A549 (cell line): ENCODE measurements around the gene RASA1.

Experiments used
- BHLHE40 ChIP-seq: IDR thresholded peaks from 2 replicates; pipeline ENCODE4 v1.6.1; 2012; ENCODE audit warnings: low read depth, low read length, inconsistent platforms
- CHD2 ChIP-seq: fragments of 150-350 bp; IDR thresholded peaks from 2 replicates; pipeline ENCODE4 v1.6.1; 2014; ENCODE audit warnings: low read length; ENCODE audit not compliant: partially characterized antibody
- CTCF ChIP-seq: fragments of >200 bp; sonication (Bioruptor Twin); formaldehyde crosslinking; IDR thresholded peaks from 3 replicates; pipeline ENCODE4 v1.5.1; 2016
- HDAC2 ChIP-seq: fragments of 200-600 bp; sonication (generic); IDR thresholded peaks from 2 replicates; pipeline ENCODE4 v1.6.1; 2016
- HMGXB4 ChIP-seq: fragments of 250-450 bp; sonication (Bioruptor Pico); IDR thresholded peaks from 2 replicates; pipeline ENCODE4 v1.5.0; 2021; ENCODE audit warnings: mild to moderate bottlenecking, moderate library complexity, borderline replicate concordance
- JUN ChIP-seq, 2 experiments: fragments of >200 bp; sonication (Bioruptor Twin); formaldehyde crosslinking; IDR thresholded peaks; 2 replicates in 1 of 2; 3 replicates in 1 of 2; pipeline ENCODE4 v1.6.1; 2016 to 2017
- PHF8 ChIP-seq: fragments of 200-600 bp; sonication (generic); IDR thresholded peaks from 2 replicates; pipeline ENCODE4 v1.6.1; 2016; ENCODE audit warnings: low read depth, mild to moderate bottlenecking, antibody characterized with exemption, moderate library complexity, borderline replicate concordance
- RAD21 ChIP-seq, 2 experiments: fragments of >200 bp in 1 of 2; sonication (Bioruptor Twin) in 1 of 2; formaldehyde crosslinking in 1 of 2; IDR thresholded peaks in 1 of 2; conservative IDR thresholded peaks in 1 of 2; 2 replicates in 1 of 2; 3 replicates in 1 of 2; pipeline ENCODE4 v1.6.1; 2012 to 2018; ENCODE audit warnings: inconsistent platforms in 1 of 2

GRCh38 chr5:87432460-87432859 lies 164.8 kb downstream of the RASA1 start:
- TF ChIP-seq CHD2: no peak
- no peak for TF ChIP-seq CTCF
- TF ChIP-seq HDAC2: no peak
- no peak for TF ChIP-seq RAD21 (conservative IDR thresholded peaks at IDR 0.05 in 1 of 2, IDR thresholded peaks at IDR 0.05 in 1 of 2)
- TF ChIP-seq JUN (IDR thresholded peaks at IDR 0.05): no peak
- no peak for TF ChIP-seq HMGXB4 (CRISPR knock-in tag)
- TF ChIP-seq BHLHE40: no peak
- no peak for TF ChIP-seq PHF8
